HepG2 (cell line): ENCODE measurements around the gene PPP1R7.

Source experiments
- CREB1 ChIP-seq, 2 experiments: fragments of 450-650 bp in 1 of 2; IDR thresholded peaks; 2 replicates each; pipeline ENCODE4 v1.6.1; 2016 to 2017; ENCODE audit warnings: control low read depth in 1 of 2, mild to moderate bottlenecking in 1 of 2, missing compliant biosample characterization in 1 of 2, missing genetic modification characterization in 1 of 2
- FOXJ3 ChIP-seq: sonication (generic); formaldehyde crosslinking; IDR thresholded peaks from 2 replicates; pipeline ENCODE4 v1.4.0; 2020; ENCODE audit warnings: missing genetic modification reagents, mild to moderate bottlenecking, borderline replicate concordance
- HMG20B ChIP-seq: conservative IDR thresholded peaks from 2 replicates; pipeline ENCODE4 v1.6.1; 2016; ENCODE audit warnings: missing genetic modification reagents, missing compliant biosample characterization
- HNF4G ChIP-seq, 2 experiments: sonication (generic) in 1 of 2; formaldehyde crosslinking in 1 of 2; IDR thresholded peaks; 2 replicates each; pipeline versions ENCODE4 v1.4.0 to v1.6.1; 2011 to 2020; ENCODE audit warnings: borderline replicate concordance in 2 of 2, low read depth in 2 of 2, mild to moderate bottlenecking in 2 of 2, low read length in 1 of 2, missing genetic modification reagents in 1 of 2, moderate library complexity in 1 of 2
- JUND ChIP-seq: sonication (generic); formaldehyde crosslinking; IDR thresholded peaks from 2 replicates; pipeline ENCODE4 v1.8.0; 2022; ENCODE audit warnings: mild to moderate bottlenecking, missing genetic modification reagents
- MAX ChIP-seq: IDR thresholded peaks from 2 replicates; pipeline ENCODE4 v1.6.1; 2012; ENCODE audit warnings: inconsistent platforms
- MYPOP ChIP-seq: sonication (generic); formaldehyde crosslinking; IDR thresholded peaks from 2 replicates; pipeline ENCODE4 v1.8.1; 2023; ENCODE audit warnings: mild to moderate bottlenecking, moderate library complexity, missing genetic modification reagents
- TCF12 ChIP-seq, 2 experiments: fragments of 450-650 bp in 1 of 2; sonication (generic) in 1 of 2; formaldehyde crosslinking in 1 of 2; IDR thresholded peaks; 2 replicates each; pipeline versions ENCODE4 v1.6.1 to v1.8.0; 2017 to 2022; ENCODE audit warnings: antibody characterized with exemption in 1 of 2, mild to moderate bottlenecking in 1 of 2, missing genetic modification reagents in 1 of 2, moderate library complexity in 1 of 2

- TF ChIP-seq JUND (no peak), MYPOP (CRISPR knock-in tag) (no peak), MAX (no peak), CREB1 (IDR thresholded peaks at IDR 0.05) (no peak), CREB1 (CRISPR knock-in tag; IDR thresholded peaks at IDR 0.05) (no peak), HMG20B (no peak), TCF12 (IDR thresholded peaks at IDR 0.05) (no peak), TCF12 (CRISPR knock-in tag; IDR thresholded peaks at IDR 0.05) (no peak), HNF4G (IDR thresholded peaks at IDR 0.05; ENCODE audit: borderline replicate concordance, low read depth, low read length) (no peak), HNF4G (CRISPR knock-in tag; IDR thresholded peaks at IDR 0.05; ENCODE audit: borderline replicate concordance, low read depth) (no peak), FOXJ3 (CRISPR knock-in tag) (no peak)
Measured at GRCh38 chr2:241209271-241209670, 59.0 kb downstream of the PPP1R7 start.
